CD4-positive, alpha-beta T cell (primary cell): ENCODE results near the gene EAF2. TPM values are rescaled to one million over a fixed set of nuclear protein-coding genes. Genes with fewer than 3 reads are reported as not detected.

Source experiments
- ATAC-seq: fragments of 200-7000 bp; cut with Tn5 transposase; one replicate; pipeline ENCODE4 v1.10.0; 2022; ENCODE audit warnings: mild to moderate bottlenecking; ENCODE audit not compliant: poor library complexity
- CTCF ChIA-PET: fragments of 350-600 bp; sonication (Branson Sonifier 250); formaldehyde crosslinking; loops from one replicate; lab custom pipeline; 2021; ENCODE audit warnings: antibody characterized with exemption, inconsistent platforms; lab: Charles Lee
- POLR2A ChIA-PET: fragments of 350-600 bp; sonication (Branson Sonifier 250); formaldehyde crosslinking; loops from one replicate; lab custom pipeline; 2021; ENCODE audit warnings: antibody characterized with exemption, inconsistent platforms; lab: Charles Lee
- DNase-seq, 14 experiments: peaks; one replicate each; pipeline ENCODE4 v3.0.0-alpha.2; 2013 to 2020; ENCODE audit warnings: mixed read lengths in 2 of 14
- H3K27ac ChIP-seq, 2 donors: one replicate each; pipeline versions ENCODE4 v1.5.1 to v1.7.0; 2013; ENCODE audit warnings: low read length in 2 of 2, low read depth in 1 of 2, mild to moderate bottlenecking in 1 of 2
- H3K27me3 ChIP-seq, 2 experiments: 1 replicate in 1 of 2; 2 replicates in 1 of 2; pipeline versions ENCODE4 v1.6.1 to v1.7.0; 2013; ENCODE audit warnings: low read length in 2 of 2, control low read depth in 1 of 2, mild to moderate bottlenecking in 1 of 2, moderate library complexity in 1 of 2; ENCODE audit not compliant: insufficient read depth in 2 of 2, control insufficient read depth in 1 of 2
- H3K36me3 ChIP-seq: one replicate; pipeline ENCODE4 v1.6.1; 2013; ENCODE audit warnings: low read length, control low read depth; ENCODE audit not compliant: insufficient read depth
- H3K4me1 ChIP-seq: one replicate; pipeline ENCODE4 v1.6.1; 2013; ENCODE audit warnings: low read length, control low read depth; ENCODE audit not compliant: insufficient read depth
- H3K4me3 ChIP-seq: one replicate; pipeline ENCODE4 v1.5.1; 2013; ENCODE audit warnings: mild to moderate bottlenecking, low read length, moderate library complexity
- H3K9me3 ChIP-seq, 2 experiments: 1 replicate in 1 of 2; 2 replicates in 1 of 2; pipeline versions ENCODE4 v1.6.1 to v1.7.0; 2013; ENCODE audit warnings: low read length in 2 of 2, mild to moderate bottlenecking in 2 of 2, control low read depth in 1 of 2, moderate library complexity in 1 of 2; ENCODE audit not compliant: control insufficient read depth in 1 of 2, insufficient read depth in 1 of 2
- H3K27ac Mint-ChIP-seq: one replicate; pipeline ENCODE4 v1.8.0; 2020; ENCODE audit warnings: mixed read lengths
- H3K27me3 Mint-ChIP-seq: one replicate; pipeline ENCODE4 v1.8.0; 2021; ENCODE audit warnings: mixed read lengths
- H3K36me3 Mint-ChIP-seq: one replicate; pipeline ENCODE4 v1.8.0; 2021; ENCODE audit warnings: low read depth, mixed read lengths
- H3K4me1 Mint-ChIP-seq: one replicate; pipeline ENCODE4 v1.8.0; 2021; ENCODE audit warnings: low read depth, mixed read lengths
- H3K4me3 Mint-ChIP-seq: one replicate; pipeline ENCODE4 v1.8.0; 2020; ENCODE audit warnings: mild to moderate bottlenecking, mixed read lengths
- H3K9me3 Mint-ChIP-seq: one replicate; pipeline ENCODE4 v1.8.0; 2020; ENCODE audit warnings: mixed read lengths
- CTCF ChIP-seq: fragments of 200-600 bp; IDR thresholded peaks from one replicate; pipeline ENCODE4 v1.8.0; 2022; ENCODE audit warnings: antibody characterized with exemption, mild to moderate bottlenecking
- intact Hi-C, 2 experiments: fragments of 100-400 bp; cut with DNase I in 1 of 2; cut with micrococcal nuclease in 1 of 2; formaldehyde crosslinking; loops; one replicate each; pipeline versions ENCODE4 v1.15.1 to v1.9.0; 2023 to 2025; cut with DNase I, micrococcal nuclease
- total RNA-seq, 174 experiments: library from RNA in 2 of 174; stranded (reverse) in 2 of 174; gene quantifications; one replicate each; pipeline ENCODE4 v1.2.3 and lab custom pipeline; 2021 to 2026

The EAF2 gene
- total RNA-seq, 2 experiments from 2014 or later = 3.7 to 4.4 TPM

- DNase-seq = no peak
- H3K9me3 Mint-ChIP-seq = no peaks in the 10 kb centered on the region
- H3K27ac Mint-ChIP-seq = no peak overlapping the region
- intact Hi-C loops = no loop called here
- no peak overlapping the region for H3K27ac ChIP-seq
- no peaks in the 10 kb centered on the region for H3K4me1 Mint-ChIP-seq
- H3K4me1 ChIP-seq = no peaks in the 10 kb centered on the region
- no peak overlapping the region for H3K4me3 ChIP-seq
- CTCF ChIA-PET = no interaction called here
- no peak for ATAC-seq
- H3K27me3 ChIP-seq = no peaks in the 10 kb centered on the region
- H3K36me3 Mint-ChIP-seq = no peaks in the 10 kb centered on the region
- H3K36me3 ChIP-seq = no peaks in the 10 kb centered on the region
- no peaks in the 10 kb centered on the region for H3K27me3 Mint-ChIP-seq
- POLR2A ChIA-PET = no interaction called here
- H3K9me3 ChIP-seq = no peaks in the 10 kb centered on the region
- H3K4me3 Mint-ChIP-seq = no peak overlapping the region
- no peak for TF ChIP-seq CTCF
Observed at GRCh38 chr3:121918779-121919483, 83.9 kb downstream of the EAF2 start.

- no peak overlapping the region for H3K27ac ChIP-seq
- ChIA-PET CTCF (no interaction called here), POLR2A (interaction anchor here (0.5 kb wide), 1 partner anchor 1485 kb away, joined by 3 read pairs; no protein-coding TSS in a partner anchor)
- ATAC-seq = no peak
- intact Hi-C loops = no loop called here
- no peaks in the 10 kb centered on the region for H3K4me1 Mint-ChIP-seq
- no peak for DNase-seq
- H3K4me1 ChIP-seq = no peaks in the 10 kb centered on the region
- H3K4me3 ChIP-seq = no peak overlapping the region
- H3K27ac Mint-ChIP-seq = no peak overlapping the region
- no peaks in the 10 kb centered on the region for H3K27me3 ChIP-seq
- no peak for TF ChIP-seq CTCF
- H3K36me3 Mint-ChIP-seq = peaks cover 24% of the 10 kb centered on the region
- H3K9me3 Mint-ChIP-seq = no peaks in the 10 kb centered on the region
- H3K9me3 ChIP-seq = no peaks in the 10 kb centered on the region
- H3K36me3 ChIP-seq = no peaks in the 10 kb centered on the region
- H3K27me3 Mint-ChIP-seq = no peaks in the 10 kb centered on the region
- no peak overlapping the region for H3K4me3 Mint-ChIP-seq
Observed at GRCh38 chr3:121924734-121925133, 89.7 kb downstream of the EAF2 start.

- no peak overlapping the region for H3K27ac ChIP-seq
- no peak overlapping the region for H3K27ac Mint-ChIP-seq
- H3K4me3 ChIP-seq = no peak overlapping the region
- H3K9me3 Mint-ChIP-seq = no peaks in the 10 kb centered on the region
- ChIA-PET CTCF (no interaction called here), POLR2A (no interaction called here)
- H3K9me3 ChIP-seq = no peaks in the 10 kb centered on the region
- no peak for TF ChIP-seq CTCF
- ATAC-seq = no peak
- peaks cover 34% of the 10 kb centered on the region for H3K36me3 Mint-ChIP-seq
- DNase-seq = no peak
- H3K36me3 ChIP-seq = no peaks in the 10 kb centered on the region
- H3K4me3 Mint-ChIP-seq = no peak overlapping the region
- intact Hi-C loops = no loop called here
- no peaks in the 10 kb centered on the region for H3K27me3 ChIP-seq
- H3K4me1 ChIP-seq = no peaks in the 10 kb centered on the region
- no peaks in the 10 kb centered on the region for H3K4me1 Mint-ChIP-seq
- H3K27me3 Mint-ChIP-seq = no peaks in the 10 kb centered on the region
Observed at GRCh38 chr3:121926380-121926779, 91.4 kb downstream of the EAF2 start.

Other genes starting within 250 kb of the EAF2 start
- gene FBXO40, start 241.8 kb upstream of the EAF2 start, total RNA-seq = not detected
- gene HCLS1, start 174.3 kb upstream of the EAF2 start, total RNA-seq = 100 to 1,000 TPM; 204 to 206 TPM
- gene GOLGB1, start 85.5 kb upstream of the EAF2 start, total RNA-seq = 10 to 100 TPM; 49.8 to 50.2 TPM
- 10 to 100 TPM; 39.6 to 41.3 TPM for gene IQCB1, start 149 bp upstream of the EAF2 start, total RNA-seq
- gene SLC15A2, start 59.2 kb downstream of the EAF2 start, total RNA-seq = under 1 TPM; 0.69 to 0.75 TPM
- gene ILDR1, start 187.0 kb downstream of the EAF2 start, total RNA-seq = not detected
- 1 to 10 TPM in 1 of 2 experiments, under 1 TPM in 1; 0.69 to 1.4 TPM for gene CD86, start 220.2 kb downstream of the EAF2 start, total RNA-seq